HG02870 (cell line): Measurements from ENCODE around the gene GRB10.

Source experiments
- ATAC-seq: cut with Tn5 transposase; IDR thresholded peaks from one replicate; pipeline ENCODE4 v1.9.1; 2021; ENCODE audit warnings: mild to moderate bottlenecking, moderate library complexity; ENCODE audit not compliant: unreplicated experiment

The GRB10 gene

GRCh38 chr7:50782375-50783208 lies at the start of gene GRB10:
GRB10 (minus strand) TSS chr7:50782896; CDS start chr7:50732322, 50,574 bp downstream.
- no peak for ATAC-seq

GRCh38 chr7:50828801-50829200 lies 46.1 kb upstream of the GRB10 start:
- ATAC-seq, result no peak

- ATAC-seq, result no peak
Measured at GRCh38 chr7:50828116-50828515, 45.4 kb upstream of the GRB10 start.

GRCh38 chr7:50827281-50827680 lies 44.6 kb upstream of the GRB10 start:
- no peak for ATAC-seq

- ATAC-seq, result no peak
Measured at GRCh38 chr7:50826371-50827172, 43.9 kb upstream of the GRB10 start.

GRCh38 chr7:50825465-50825864 lies 42.8 kb upstream of the GRB10 start:
- ATAC-seq, result no peak

- ATAC-seq, result no peak
Measured at GRCh38 chr7:50824882-50825281, 42.2 kb upstream of the GRB10 start.

GRCh38 chr7:50822706-50823105 lies 40.0 kb upstream of the GRB10 start:
- ATAC-seq, result no peak

- no peak for ATAC-seq
Measured at GRCh38 chr7:50822110-50822509, 39.4 kb upstream of the GRB10 start.

GRCh38 chr7:50821457-50822008 lies 38.8 kb upstream of the GRB10 start:
- no peak for ATAC-seq

- ATAC-seq, result no peak
Measured at GRCh38 chr7:50818324-50818723, 35.6 kb upstream of the GRB10 start.

GRCh38 chr7:50817561-50817960 lies 34.9 kb upstream of the GRB10 start:
- ATAC-seq, result no peak

- no peak for ATAC-seq
Measured at GRCh38 chr7:50815138-50815537, 32.4 kb upstream of the GRB10 start.

- no peak for ATAC-seq
Measured at GRCh38 chr7:50814166-50814565, 31.5 kb upstream of the GRB10 start.

- ATAC-seq, result no peak
Measured at GRCh38 chr7:50812841-50813475, 30.3 kb upstream of the GRB10 start.

GRCh38 chr7:50812094-50812493 lies 29.4 kb upstream of the GRB10 start:
- ATAC-seq, result no peak

GRCh38 chr7:50808282-50808888 lies 25.7 kb upstream of the GRB10 start:
- no peak for ATAC-seq

- ATAC-seq, result no peak
Measured at GRCh38 chr7:50807026-50807730, 24.5 kb upstream of the GRB10 start.

- ATAC-seq, result no peak
Measured at GRCh38 chr7:50806143-50806542, 23.4 kb upstream of the GRB10 start.

GRCh38 chr7:50805447-50806125 lies 22.9 kb upstream of the GRB10 start:
- ATAC-seq, result no peak
